B cell (primary cell): ENCODE results near the gene ALOXE3. TPM values are rescaled to one million over a fixed set of nuclear protein-coding genes. Genes with fewer than 3 reads are reported as not detected.
A peak's percentile ranks its signal among the peaks of the same experiment; 100 is the strongest.

Experiments used
- ATAC-seq: fragments of 200-7000 bp; cut with Tn5 transposase; one replicate; pipeline ENCODE4 v1.10.0; 2021; ENCODE audit warnings: low read depth, mild to moderate bottlenecking, moderate number of reproducible peaks, moderate library complexity
- CTCF ChIA-PET: fragments of 350-600 bp; sonication (Branson Sonifier 250); formaldehyde crosslinking; loops from one replicate; lab custom pipeline; 2021; ENCODE audit warnings: antibody characterized with exemption, inconsistent platforms; lab: Charles Lee
- POLR2A ChIA-PET: fragments of 350-600 bp; sonication (Branson Sonifier 250); formaldehyde crosslinking; loops from one replicate; lab custom pipeline; 2021; ENCODE audit warnings: antibody characterized with exemption; lab: Charles Lee
- DNase-seq: peaks from one replicate; pipeline ENCODE4 v3.0.0; 2013
- H2AFZ ChIP-seq: 2 replicates; pipeline ENCODE4 v1.6.1; 2012; ENCODE audit warnings: mild to moderate bottlenecking, low read depth, low read length; ENCODE audit not compliant: insufficient read depth, poor library complexity, severe bottlenecking
- H3K27ac ChIP-seq, 2 donors: 1 replicate in 1 of 2; 2 replicates in 1 of 2; pipeline ENCODE4 v1.5.1; 2012 to 2013; ENCODE audit warnings: low read length in 2 of 2, mild to moderate bottlenecking in 2 of 2, moderate library complexity in 1 of 2
- H3K27me3 ChIP-seq, 4 experiments: fragments of 200-600 bp in 1 of 4; sonication (generic) in 1 of 4; replicated peaks in 1 of 4; 1 replicate in 2 of 4; 2 replicates in 2 of 4; pipeline versions ENCODE4 v1.6.1 to v1.7.0; 2013 to 2016; ENCODE audit warnings: low read length in 3 of 4, mild to moderate bottlenecking in 2 of 4, mixed read lengths in 1 of 4, moderate library complexity in 1 of 4; ENCODE audit not compliant: insufficient read depth in 4 of 4, control insufficient read depth in 3 of 4; ENCODE audit errors: control extremely low read depth in 1 of 4
- H3K36me3 ChIP-seq, 2 experiments: replicated peaks in 1 of 2; 1 replicate in 1 of 2; 2 replicates in 1 of 2; pipeline versions ENCODE4 v1.6.1 to v1.7.1; 2013; ENCODE audit warnings: low read length in 1 of 2; ENCODE audit not compliant: insufficient read depth in 2 of 2, control insufficient read depth in 1 of 2; ENCODE audit errors: control extremely low read depth in 1 of 2, extremely low read depth in 1 of 2
- H3K4me1 ChIP-seq, 2 donors: fragments of 200-600 bp in 1 of 2; sonication (generic) in 1 of 2; 1 replicate in 1 of 2; 2 replicates in 1 of 2; pipeline versions ENCODE4 v1.5.1 to v1.6.1; 2013 to 2017; ENCODE audit warnings: low read length in 2 of 2; ENCODE audit not compliant: control insufficient read depth in 2 of 2, insufficient read depth in 2 of 2
- H3K4me2 ChIP-seq: replicated peaks from 2 replicates; pipeline ENCODE3; 2012; ENCODE audit warnings: mild to moderate bottlenecking, low read depth, low read length; ENCODE audit not compliant: poor library complexity, severe bottlenecking
- H3K4me3 ChIP-seq, 5 experiments: fragments of 200-600 bp in 1 of 5; sonication (generic) in 1 of 5; 1 replicate in 3 of 5; 2 replicates in 2 of 5; pipeline versions ENCODE4 v1.5.1 to v1.7.0; 2011 to 2016; ENCODE audit warnings: low read length in 4 of 5, mild to moderate bottlenecking in 4 of 5, low read depth in 2 of 5, control low read depth in 1 of 5, moderate library complexity in 1 of 5; ENCODE audit not compliant: insufficient read depth in 1 of 5; ENCODE audit errors: control extremely low read depth in 1 of 5, extremely low read depth in 1 of 5
- H3K79me2 ChIP-seq: fragments of 200-600 bp; sonication (generic); one replicate; pipeline ENCODE4 v1.6.0; 2016; ENCODE audit warnings: low read length; ENCODE audit not compliant: control insufficient read depth, insufficient read depth
- H3K9ac ChIP-seq: fragments of 200-600 bp; sonication (generic); 2 replicates; pipeline ENCODE4 v1.6.1; 2017; ENCODE audit warnings: mild to moderate bottlenecking, low read length, moderate library complexity
- H3K9me3 ChIP-seq, 3 donors: one replicate each; pipeline versions ENCODE4 v1.6.1 to v1.7.1; 2013; ENCODE audit warnings: low read length in 2 of 3; ENCODE audit not compliant: control insufficient read depth in 2 of 3, insufficient read depth in 1 of 3; ENCODE audit errors: control extremely low read depth in 1 of 3
- H4K20me1 ChIP-seq: 2 replicates; pipeline ENCODE4 v1.6.0; 2012; ENCODE audit warnings: mild to moderate bottlenecking, low read length; ENCODE audit not compliant: insufficient read depth, control insufficient read depth, poor library complexity, severe bottlenecking
- H3K27ac Mint-ChIP-seq: one replicate; pipeline ENCODE4 v1.8.0; 2021; ENCODE audit warnings: mixed read lengths
- H3K27me3 Mint-ChIP-seq: one replicate; pipeline ENCODE4 v1.8.0; 2021; ENCODE audit warnings: mixed read lengths
- H3K4me1 Mint-ChIP-seq: one replicate; pipeline ENCODE4 v1.8.0; 2021; ENCODE audit warnings: mixed read lengths
- H3K4me3 Mint-ChIP-seq: one replicate; pipeline ENCODE4 v1.8.0; 2021; ENCODE audit warnings: mixed read lengths
- H3K9me3 Mint-ChIP-seq: one replicate; pipeline ENCODE4 v1.8.0; 2022; ENCODE audit warnings: mixed read lengths; ENCODE audit not compliant: insufficient read depth
- CTCF ChIP-seq: fragments of 200-600 bp; IDR thresholded peaks from one replicate; pipeline ENCODE4 v1.8.0; 2022; ENCODE audit warnings: antibody characterized with exemption, mild to moderate bottlenecking
- EZH2 ChIP-seq: IDR thresholded peaks from 2 replicates; pipeline ENCODE4 v1.6.1; 2012; ENCODE audit warnings: borderline replicate concordance, low read depth, mild to moderate bottlenecking, moderate library complexity, low read length; ENCODE audit not compliant: insufficient read depth, poor library complexity, severe bottlenecking
- WGBS: methylation state at CpG from one replicate; pipeline ENCODE4 v1.1.5; 2013; ENCODE audit warnings: missing lambda C conversion rate; ENCODE audit not compliant: insufficient coverage; 5-methylcytosine and 5-hydroxymethylcytosine counted together
- intact Hi-C: fragments of 100-400 bp; cut with micrococcal nuclease; formaldehyde crosslinking; loops from one replicate; pipeline ENCODE4 v1.10.0; 2022
- polyA plus RNA-seq: library from polyadenylated mRNA; depleted of rRNA; stranded (reverse); fragments of >200 nt; gene quantifications from 2 replicates; pipeline ENCODE4 v1.2.3, GENCODE V29; 2012
- total RNA-seq, 2 donors: library from RNA; stranded (reverse); fragments of 120-200 nt in 1 of 2; gene quantifications; 1 replicate in 1 of 2; 2 replicates in 1 of 2; pipeline versions ENCODE4 v1.2.3 to v1.2.4, GENCODE V29; 2013 to 2022

Gene ALOXE3
- total and polyA plus RNA-seq, 2 donors (not counting 1 experiment from before 2014, with no cell fraction given) = 0.04 TPM; not detected in 1

GRCh38 chr17:8117367-8117979 is 841 bp downstream of the ALOXE3 start:
- Histone ChIP-seq H3K4me2 (peak overlapping the region; percentile 91), H3K9ac (peak overlapping the region; percentile 72), H3K27me3 (peaks cover 0 to 69% (median 48%) of the 10 kb centered on the region in 4 experiments), H3K27ac (no peak overlapping the region), H2AFZ (peak overlapping the region; percentile 77), H4K20me1 (peaks cover 6% of the 10 kb centered on the region), H3K9me3 (peaks cover 0 to 7% (median 0%) of the 10 kb centered on the region in 3 donors), H3K4me1 (peaks cover 38 to 46% of the 10 kb centered on the region in 2 donors), H3K4me3 (peak overlapping the region in 4 of 5 experiments; percentile 61 to 85 (median 68)), H3K36me3 (no peaks in the 10 kb centered on the region), H3K79me2 (no peaks in the 10 kb centered on the region)
- peaks cover 41% of the 10 kb centered on the region for H3K4me1 Mint-ChIP-seq
- H3K9me3 Mint-ChIP-seq = no peaks in the 10 kb centered on the region
- peaks cover 58% of the 10 kb centered on the region for H3K27me3 Mint-ChIP-seq
- H3K4me3 Mint-ChIP-seq = peak overlapping the region; percentile 94
- 3% methylated on average over 15 of the region's 18 CpGs for WGBS
- TF ChIP-seq CTCF (no peak), EZH2 (no peak)
- peak overlapping the region; percentile 37 for H3K27ac Mint-ChIP-seq
- ChIA-PET POLR2A (interaction anchor here (0.6 kb wide), 1 partner anchor 197 kb away, joined by 3 read pairs; no protein-coding TSS in a partner anchor), CTCF (interaction anchor here (0.6 to 20.5 kb wide), 10 partner anchors 16 to 183 kb away, joined by 3 to 360 read pairs (median 8); no protein-coding TSS in a partner anchor)
- peak; percentile 43 for DNase-seq
- intact Hi-C loops = loop anchor here (5.0 kb wide), 1 partner anchor 55 kb away; no protein-coding TSS in a partner anchor
- ATAC-seq = no peak

- DNase-seq (no peak), ATAC-seq (no peak)
- Histone ChIP-seq H3K27me3 (peaks cover 0 to 69% (median 48%) of the 10 kb centered on the region in 4 experiments), H3K9me3 (peaks cover 0 to 7% (median 0%) of the 10 kb centered on the region in 3 donors), H2AFZ (no peak overlapping the region), H4K20me1 (no peaks in the 10 kb centered on the region), H3K4me3 (no peak overlapping the region), H3K79me2 (no peaks in the 10 kb centered on the region), H3K4me2 (no peak overlapping the region), H3K4me1 (peaks cover 31 to 39% of the 10 kb centered on the region in 2 donors), H3K9ac (no peak overlapping the region), H3K27ac (no peak overlapping the region), H3K36me3 (no peaks in the 10 kb centered on the region)
- CTCF ChIA-PET = interaction anchor here (0.8 to 20.5 kb wide), 10 partner anchors 10 to 184 kb away, joined by 3 to 360 read pairs (median 6); no protein-coding TSS in a partner anchor
- POLR2A ChIA-PET = no interaction called here
- Mint-ChIP-seq H3K4me1 (peaks cover 37% of the 10 kb centered on the region), H3K9me3 (no peaks in the 10 kb centered on the region), H3K27ac (peak overlapping the region; percentile 32), H3K4me3 (no peak overlapping the region), H3K27me3 (peaks cover 58% of the 10 kb centered on the region)
- TF ChIP-seq CTCF (no peak), EZH2 (no peak)
- intact Hi-C loops = loop anchor here (5.0 kb wide), 1 partner anchor 56 kb away; no protein-coding TSS in a partner anchor
- WGBS = 61% methylated on average over 18 of the region's 18 CpGs
These were observed 1.5 kb downstream of the ALOXE3 start for GRCh38 chr17:8116776-8117175.
